CD14-positive monocyte (primary cell): Measurements from ENCODE around the gene P2RY12. TPM values are rescaled to one million over a fixed set of nuclear protein-coding genes. Genes with fewer than 3 reads are reported as not detected.

ENCODE experiments used
- DNase-seq, 3 donors: peaks; one replicate each; pipeline ENCODE4 v3.0.0-alpha.2; 2011 to 2022
- H2AFZ ChIP-seq: 2 replicates; pipeline ENCODE4 v1.6.0; 2012; ENCODE audit warnings: mild to moderate bottlenecking, low read depth, low read length, inconsistent platforms; ENCODE audit not compliant: insufficient read depth, poor library complexity, severe bottlenecking
- H3K27ac ChIP-seq, 2 donors: 1 replicate in 1 of 2; 2 replicates in 1 of 2; pipeline ENCODE4 v1.5.1; 2012 to 2013; ENCODE audit warnings: low read length in 2 of 2, control low read depth in 1 of 2, inconsistent platforms in 1 of 2, low read depth in 1 of 2, mild to moderate bottlenecking in 1 of 2
- H3K27me3 ChIP-seq, 2 donors: one replicate each; pipeline versions ENCODE4 v1.6.0 to v1.6.1; 2011 to 2013; ENCODE audit warnings: low read length in 2 of 2; ENCODE audit not compliant: control insufficient read depth in 2 of 2, insufficient read depth in 2 of 2
- H3K36me3 ChIP-seq, 2 donors: replicated peaks in 1 of 2; 1 replicate in 1 of 2; 2 replicates in 1 of 2; pipeline versions ENCODE4 v1.5.1 to v1.6.1; 2012 to 2013; ENCODE audit warnings: low read length in 2 of 2, control low read depth in 1 of 2, inconsistent platforms in 1 of 2, mild to moderate bottlenecking in 1 of 2; ENCODE audit not compliant: insufficient read depth in 2 of 2, control insufficient read depth in 1 of 2
- H3K4me1 ChIP-seq, 2 donors: 1 replicate in 1 of 2; 2 replicates in 1 of 2; pipeline versions ENCODE4 v1.5.1 to v1.6.1; 2012 to 2013; ENCODE audit warnings: low read length in 2 of 2, control low read depth in 1 of 2, inconsistent platforms in 1 of 2, mild to moderate bottlenecking in 1 of 2, moderate library complexity in 1 of 2; ENCODE audit not compliant: insufficient read depth in 2 of 2, control insufficient read depth in 1 of 2
- H3K4me2 ChIP-seq: replicated peaks from 2 replicates; pipeline ENCODE3; 2012; ENCODE audit warnings: low read length, moderate library complexity, mild to moderate bottlenecking; ENCODE audit not compliant: poor library complexity, severe bottlenecking; ENCODE audit errors: extremely low read depth
- H3K4me3 ChIP-seq, 3 experiments: fragments of 200-600 bp in 1 of 3; sonication (generic) in 1 of 3; replicated peaks in 1 of 3; 1 replicate in 2 of 3; 2 replicates in 1 of 3; pipeline ENCODE4 v1.5.1; 2011 to 2013; ENCODE audit warnings: low read length in 3 of 3, mild to moderate bottlenecking in 3 of 3, control low read depth in 2 of 3, low read depth in 2 of 3, inconsistent platforms in 1 of 3, moderate library complexity in 1 of 3
- H3K79me2 ChIP-seq: 2 replicates; pipeline ENCODE4 v1.6.0; 2012; ENCODE audit warnings: mild to moderate bottlenecking, control low read depth, inconsistent platforms, low read length, moderate library complexity; ENCODE audit not compliant: insufficient read depth
- H3K9ac ChIP-seq: 2 replicates; pipeline ENCODE4 v1.6.0; 2017; ENCODE audit warnings: low read length, mild to moderate bottlenecking; ENCODE audit not compliant: insufficient read depth, poor library complexity, severe bottlenecking
- H3K9me3 ChIP-seq, 2 donors: replicated peaks in 1 of 2; 1 replicate in 1 of 2; 2 replicates in 1 of 2; pipeline versions ENCODE4 v1.5.1 to v1.6.1; 2012 to 2013; ENCODE audit warnings: low read length in 2 of 2, control low read depth in 1 of 2; ENCODE audit not compliant: control insufficient read depth in 1 of 2, insufficient read depth in 1 of 2
- H4K20me1 ChIP-seq: 2 replicates; pipeline ENCODE4 v1.6.0; 2012; ENCODE audit warnings: mild to moderate bottlenecking, low read length, control low read depth, moderate library complexity; ENCODE audit not compliant: insufficient read depth
- H3K27ac Mint-ChIP-seq, 7 donors: one replicate each; pipeline ENCODE4 v1.8.0; 2020; ENCODE audit warnings: mild to moderate bottlenecking in 7 of 7, mixed read lengths in 7 of 7, moderate library complexity in 6 of 7, inconsistent platforms in 2 of 7
- H3K27me3 Mint-ChIP-seq, 3 donors: one replicate each; pipeline ENCODE4 v1.8.0; 2021 to 2022; ENCODE audit warnings: low read depth in 3 of 3, mild to moderate bottlenecking in 3 of 3, mixed read lengths in 3 of 3, moderate library complexity in 3 of 3, inconsistent platforms in 1 of 3
- H3K36me3 Mint-ChIP-seq, 2 donors: one replicate each; pipeline ENCODE4 v1.8.0; 2020; ENCODE audit warnings: mixed read lengths in 2 of 2, inconsistent platforms in 1 of 2, mild to moderate bottlenecking in 1 of 2
- H3K4me1 Mint-ChIP-seq: one replicate; pipeline ENCODE4 v1.8.0; 2020; ENCODE audit warnings: mild to moderate bottlenecking, mixed read lengths
- H3K4me3 Mint-ChIP-seq, 2 donors: one replicate each; pipeline ENCODE4 v1.8.0; 2020; ENCODE audit warnings: mild to moderate bottlenecking in 2 of 2, mixed read lengths in 2 of 2, moderate library complexity in 1 of 2
- H3K9me3 Mint-ChIP-seq, 7 donors: one replicate each; pipeline ENCODE4 v1.8.0; 2020 to 2022; ENCODE audit warnings: mixed read lengths in 7 of 7, mild to moderate bottlenecking in 6 of 7, moderate library complexity in 6 of 7, inconsistent platforms in 2 of 7
- WGBS: methylation state at CpG from one replicate; pipeline ENCODE4 v1.1.5; 2013; ENCODE audit warnings: missing lambda C conversion rate; ENCODE audit not compliant: insufficient coverage; 5-methylcytosine and 5-hydroxymethylcytosine counted together
- intact Hi-C, 2 donors: fragments of 100-400 bp; cut with micrococcal nuclease; formaldehyde crosslinking; loops; one replicate each; pipeline versions ENCODE4 v1.15.0 to v1.15.1; 2023
- polyA plus RNA-seq, 3 donors: library from polyadenylated mRNA; depleted of rRNA in 1 of 3; unstranded in 2 of 3; stranded (reverse) in 1 of 3; fragments of 300-500 nt in 2 of 3; fragments of >200 nt in 1 of 3; fragmentation: Illumina TruSeq in 2 of 3; gene quantifications; 1 replicate in 2 of 3; 2 replicates in 1 of 3; pipeline ENCODE4 v1.2.3, GENCODE V29; 2012 to 2021
- TF ChIP-seq, protein P1 (sequence below): fragments of 200-600 bp; IDR thresholded peaks from one replicate; pipeline ENCODE4 v1.8.0; 2022; ENCODE audit warnings: antibody characterized with exemption, mild to moderate bottlenecking

P2RY12 gene
- polyA plus RNA-seq, 3 donors, result 1.9 to 3.0 (median 2.7) TPM

DNA sequence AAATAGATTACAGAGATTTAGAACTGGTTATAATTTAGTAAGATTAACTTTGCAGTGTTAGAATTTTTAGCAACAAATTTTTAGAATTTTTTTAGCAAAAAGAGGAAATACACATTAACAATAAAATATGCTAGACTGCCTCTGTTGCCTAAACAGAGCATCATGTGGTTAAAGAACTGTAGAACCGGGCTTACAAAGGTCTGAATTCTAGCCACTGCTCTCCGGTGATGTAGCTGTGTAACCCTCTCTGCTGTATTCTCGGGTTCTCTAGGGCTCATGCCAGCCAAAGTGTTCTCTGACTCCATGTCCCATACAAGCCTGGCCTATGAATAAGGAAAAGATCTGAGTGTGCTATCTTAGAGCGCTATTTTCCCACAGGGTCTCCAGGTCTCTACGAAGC lies 2.9 kb upstream of the P2RY12 start:
- no peaks in the 10 kb centered on the region for H3K27me3 ChIP-seq
- peak overlapping the region; percentile 56 for H3K4me2 ChIP-seq
- TF ChIP-seq, protein P1, sequence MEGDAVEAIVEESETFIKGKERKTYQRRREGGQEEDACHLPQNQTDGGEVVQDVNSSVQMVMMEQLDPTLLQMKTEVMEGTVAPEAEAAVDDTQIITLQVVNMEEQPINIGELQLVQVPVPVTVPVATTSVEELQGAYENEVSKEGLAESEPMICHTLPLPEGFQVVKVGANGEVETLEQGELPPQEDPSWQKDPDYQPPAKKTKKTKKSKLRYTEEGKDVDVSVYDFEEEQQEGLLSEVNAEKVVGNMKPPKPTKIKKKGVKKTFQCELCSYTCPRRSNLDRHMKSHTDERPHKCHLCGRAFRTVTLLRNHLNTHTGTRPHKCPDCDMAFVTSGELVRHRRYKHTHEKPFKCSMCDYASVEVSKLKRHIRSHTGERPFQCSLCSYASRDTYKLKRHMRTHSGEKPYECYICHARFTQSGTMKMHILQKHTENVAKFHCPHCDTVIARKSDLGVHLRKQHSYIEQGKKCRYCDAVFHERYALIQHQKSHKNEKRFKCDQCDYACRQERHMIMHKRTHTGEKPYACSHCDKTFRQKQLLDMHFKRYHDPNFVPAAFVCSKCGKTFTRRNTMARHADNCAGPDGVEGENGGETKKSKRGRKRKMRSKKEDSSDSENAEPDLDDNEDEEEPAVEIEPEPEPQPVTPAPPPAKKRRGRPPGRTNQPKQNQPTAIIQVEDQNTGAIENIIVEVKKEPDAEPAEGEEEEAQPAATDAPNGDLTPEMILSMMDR, result no peak
- Mint-ChIP-seq H3K27ac (peak overlapping the region; percentile 78 to 96 (median 93)), H3K9me3 (peaks cover 0 to 2% (median 0%) of the 10 kb centered on the region in 7 donors), H3K4me3 (peak overlapping the region in 1 of 2 donors; percentile 77), H3K4me1 (peaks cover 67% of the 10 kb centered on the region), H3K36me3 (no peaks in the 10 kb centered on the region), H3K27me3 (peaks cover 0 to 2% (median 0%) of the 10 kb centered on the region in 3 donors)
- H3K27ac ChIP-seq, result peak overlapping the region; percentile 77 to 81
- DNase-seq, result peak; percentile 24 to 51 (median 47)
- H3K36me3 ChIP-seq, result no peaks in the 10 kb centered on the region
- H4K20me1 ChIP-seq, result no peaks in the 10 kb centered on the region
- no peaks in the 10 kb centered on the region for H3K79me2 ChIP-seq
- H3K4me1 ChIP-seq, result peaks cover 58 to 75% of the 10 kb centered on the region in 2 donors
- WGBS, result 7% methylated on average over 3 of the region's 5 CpGs
- intact Hi-C loops, result loop anchor here (5.0 to 10.0 kb wide), 2 partner anchors 40 to 63 kb away; partner anchors contain the start of gene P2RY13 (in 1 of the 2)
- H3K9ac ChIP-seq, result no peak overlapping the region
- H3K4me3 ChIP-seq, result peak overlapping the region in 1 of 3 experiments; percentile 44
- H3K9me3 ChIP-seq, result no peaks in the 10 kb centered on the region
- peak overlapping the region; percentile 2 for H2AFZ ChIP-seq

DNA sequence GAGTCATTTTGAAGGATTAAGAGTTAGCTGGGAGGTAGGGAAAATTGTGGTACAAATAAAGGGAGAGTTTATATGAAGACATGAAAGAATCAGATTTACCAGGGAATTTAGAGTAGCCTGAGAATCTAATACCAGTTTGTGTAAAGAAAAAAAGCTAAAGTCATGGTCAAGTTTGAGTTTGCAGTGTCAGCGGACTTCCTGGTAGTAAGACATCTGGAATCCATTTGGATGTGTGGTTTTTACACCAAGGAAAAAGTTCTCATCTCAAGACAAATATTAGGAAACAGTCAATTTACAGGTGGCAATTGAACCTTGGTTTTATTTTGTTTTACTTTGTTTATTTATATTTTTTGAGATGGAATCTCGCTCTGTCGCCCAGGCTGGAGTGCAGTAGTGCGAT lies 1.5 kb upstream of the P2RY12 start:
- H3K27ac ChIP-seq, result peak overlapping the region; percentile 7 to 52
- DNase-seq, result no peak
- H3K4me2 ChIP-seq, result peak overlapping the region; percentile 71
- no peaks in the 10 kb centered on the region for H3K36me3 ChIP-seq
- H3K9me3 ChIP-seq, result no peaks in the 10 kb centered on the region
- TF ChIP-seq, protein P1, result no peak
- peak overlapping the region in 1 of 3 experiments; percentile 67 for H3K4me3 ChIP-seq
- Mint-ChIP-seq H3K27ac (peak overlapping the region; percentile 19 to 84 (median 52)), H3K27me3 (peaks cover 0 to 2% (median 0%) of the 10 kb centered on the region in 3 donors), H3K4me3 (no peak overlapping the region), H3K36me3 (no peaks in the 10 kb centered on the region), H3K9me3 (peaks cover 0 to 2% (median 0%) of the 10 kb centered on the region in 7 donors), H3K4me1 (peaks cover 66% of the 10 kb centered on the region)
- intact Hi-C loops, result loop anchor here (5.0 to 10.0 kb wide), 2 partner anchors 39 to 61 kb away; partner anchors contain the start of gene P2RY13 (in 1 of the 2)
- H2AFZ ChIP-seq, result no peak overlapping the region
- H4K20me1 ChIP-seq, result no peaks in the 10 kb centered on the region
- no peak overlapping the region for H3K9ac ChIP-seq
- no peaks in the 10 kb centered on the region for H3K79me2 ChIP-seq
- H3K4me1 ChIP-seq, result peaks cover 52 to 67% of the 10 kb centered on the region in 2 donors
- WGBS, result 92% methylated on average over 2 of the region's 4 CpGs
- no peaks in the 10 kb centered on the region for H3K27me3 ChIP-seq
